B cell (primary cell): ENCODE results near the gene GPM6B. TPM values are rescaled to one million over a fixed set of nuclear protein-coding genes. Genes with fewer than 3 reads are reported as not detected.

ENCODE experiments used
- ATAC-seq: fragments of 200-7000 bp; cut with Tn5 transposase; one replicate; pipeline ENCODE4 v1.10.0; 2021; ENCODE audit warnings: low read depth, mild to moderate bottlenecking, moderate number of reproducible peaks, moderate library complexity
- CTCF ChIA-PET: fragments of 350-600 bp; sonication (Branson Sonifier 250); formaldehyde crosslinking; loops from one replicate; lab custom pipeline; 2021; ENCODE audit warnings: antibody characterized with exemption, inconsistent platforms; lab: Charles Lee
- POLR2A ChIA-PET: fragments of 350-600 bp; sonication (Branson Sonifier 250); formaldehyde crosslinking; loops from one replicate; lab custom pipeline; 2021; ENCODE audit warnings: antibody characterized with exemption; lab: Charles Lee
- DNase-seq: peaks from one replicate; pipeline ENCODE4 v3.0.0; 2013
- H2AFZ ChIP-seq: 2 replicates; pipeline ENCODE4 v1.6.1; 2012; ENCODE audit warnings: mild to moderate bottlenecking, low read depth, low read length; ENCODE audit not compliant: insufficient read depth, poor library complexity, severe bottlenecking
- H3K27ac ChIP-seq, 2 donors: 1 replicate in 1 of 2; 2 replicates in 1 of 2; pipeline ENCODE4 v1.5.1; 2012 to 2013; ENCODE audit warnings: low read length in 2 of 2, mild to moderate bottlenecking in 2 of 2, moderate library complexity in 1 of 2
- H3K27me3 ChIP-seq, 4 experiments: fragments of 200-600 bp in 1 of 4; sonication (generic) in 1 of 4; replicated peaks in 1 of 4; 1 replicate in 2 of 4; 2 replicates in 2 of 4; pipeline versions ENCODE4 v1.6.1 to v1.7.0; 2013 to 2016; ENCODE audit warnings: low read length in 3 of 4, mild to moderate bottlenecking in 2 of 4, mixed read lengths in 1 of 4, moderate library complexity in 1 of 4; ENCODE audit not compliant: insufficient read depth in 4 of 4, control insufficient read depth in 3 of 4; ENCODE audit errors: control extremely low read depth in 1 of 4
- H3K36me3 ChIP-seq, 2 experiments: replicated peaks in 1 of 2; 1 replicate in 1 of 2; 2 replicates in 1 of 2; pipeline versions ENCODE4 v1.6.1 to v1.7.1; 2013; ENCODE audit warnings: low read length in 1 of 2; ENCODE audit not compliant: insufficient read depth in 2 of 2, control insufficient read depth in 1 of 2; ENCODE audit errors: control extremely low read depth in 1 of 2, extremely low read depth in 1 of 2
- H3K4me1 ChIP-seq, 2 donors: fragments of 200-600 bp in 1 of 2; sonication (generic) in 1 of 2; 1 replicate in 1 of 2; 2 replicates in 1 of 2; pipeline versions ENCODE4 v1.5.1 to v1.6.1; 2013 to 2017; ENCODE audit warnings: low read length in 2 of 2; ENCODE audit not compliant: control insufficient read depth in 2 of 2, insufficient read depth in 2 of 2
- H3K4me2 ChIP-seq: replicated peaks from 2 replicates; pipeline ENCODE3; 2012; ENCODE audit warnings: mild to moderate bottlenecking, low read depth, low read length; ENCODE audit not compliant: poor library complexity, severe bottlenecking
- H3K4me3 ChIP-seq, 5 experiments: fragments of 200-600 bp in 1 of 5; sonication (generic) in 1 of 5; 1 replicate in 3 of 5; 2 replicates in 2 of 5; pipeline versions ENCODE4 v1.5.1 to v1.7.0; 2011 to 2016; ENCODE audit warnings: low read length in 4 of 5, mild to moderate bottlenecking in 4 of 5, low read depth in 2 of 5, control low read depth in 1 of 5, moderate library complexity in 1 of 5; ENCODE audit not compliant: insufficient read depth in 1 of 5; ENCODE audit errors: control extremely low read depth in 1 of 5, extremely low read depth in 1 of 5
- H3K79me2 ChIP-seq: fragments of 200-600 bp; sonication (generic); one replicate; pipeline ENCODE4 v1.6.0; 2016; ENCODE audit warnings: low read length; ENCODE audit not compliant: control insufficient read depth, insufficient read depth
- H3K9ac ChIP-seq: fragments of 200-600 bp; sonication (generic); 2 replicates; pipeline ENCODE4 v1.6.1; 2017; ENCODE audit warnings: mild to moderate bottlenecking, low read length, moderate library complexity
- H3K9me3 ChIP-seq, 3 donors: one replicate each; pipeline versions ENCODE4 v1.6.1 to v1.7.1; 2013; ENCODE audit warnings: low read length in 2 of 3; ENCODE audit not compliant: control insufficient read depth in 2 of 3, insufficient read depth in 1 of 3; ENCODE audit errors: control extremely low read depth in 1 of 3
- H4K20me1 ChIP-seq: 2 replicates; pipeline ENCODE4 v1.6.0; 2012; ENCODE audit warnings: mild to moderate bottlenecking, low read length; ENCODE audit not compliant: insufficient read depth, control insufficient read depth, poor library complexity, severe bottlenecking
- H3K27ac Mint-ChIP-seq: one replicate; pipeline ENCODE4 v1.8.0; 2021; ENCODE audit warnings: mixed read lengths
- H3K27me3 Mint-ChIP-seq: one replicate; pipeline ENCODE4 v1.8.0; 2021; ENCODE audit warnings: mixed read lengths
- H3K4me1 Mint-ChIP-seq: one replicate; pipeline ENCODE4 v1.8.0; 2021; ENCODE audit warnings: mixed read lengths
- H3K4me3 Mint-ChIP-seq: one replicate; pipeline ENCODE4 v1.8.0; 2021; ENCODE audit warnings: mixed read lengths
- H3K9me3 Mint-ChIP-seq: one replicate; pipeline ENCODE4 v1.8.0; 2022; ENCODE audit warnings: mixed read lengths; ENCODE audit not compliant: insufficient read depth
- EZH2 ChIP-seq: IDR thresholded peaks from 2 replicates; pipeline ENCODE4 v1.6.1; 2012; ENCODE audit warnings: borderline replicate concordance, low read depth, mild to moderate bottlenecking, moderate library complexity, low read length; ENCODE audit not compliant: insufficient read depth, poor library complexity, severe bottlenecking
- WGBS: methylation state at CpG from one replicate; pipeline ENCODE4 v1.1.5; 2013; ENCODE audit warnings: missing lambda C conversion rate; ENCODE audit not compliant: insufficient coverage; 5-methylcytosine and 5-hydroxymethylcytosine counted together
- intact Hi-C: fragments of 100-400 bp; cut with micrococcal nuclease; formaldehyde crosslinking; loops from one replicate; pipeline ENCODE4 v1.10.0; 2022
- polyA plus RNA-seq: library from polyadenylated mRNA; depleted of rRNA; stranded (reverse); fragments of >200 nt; gene quantifications from 2 replicates; pipeline ENCODE4 v1.2.3, GENCODE V29; 2012
- total RNA-seq, 2 donors: library from RNA; stranded (reverse); fragments of 120-200 nt in 1 of 2; gene quantifications; 1 replicate in 1 of 2; 2 replicates in 1 of 2; pipeline versions ENCODE4 v1.2.3 to v1.2.4, GENCODE V29; 2013 to 2022
- TF ChIP-seq, protein P1 (sequence below): fragments of 200-600 bp; IDR thresholded peaks from one replicate; pipeline ENCODE4 v1.8.0; 2022; ENCODE audit warnings: antibody characterized with exemption, mild to moderate bottlenecking

Gene GPM6B
- total and polyA plus RNA-seq, 2 donors (not counting 1 experiment from before 2014, with no cell fraction given) = not detected

DNA sequence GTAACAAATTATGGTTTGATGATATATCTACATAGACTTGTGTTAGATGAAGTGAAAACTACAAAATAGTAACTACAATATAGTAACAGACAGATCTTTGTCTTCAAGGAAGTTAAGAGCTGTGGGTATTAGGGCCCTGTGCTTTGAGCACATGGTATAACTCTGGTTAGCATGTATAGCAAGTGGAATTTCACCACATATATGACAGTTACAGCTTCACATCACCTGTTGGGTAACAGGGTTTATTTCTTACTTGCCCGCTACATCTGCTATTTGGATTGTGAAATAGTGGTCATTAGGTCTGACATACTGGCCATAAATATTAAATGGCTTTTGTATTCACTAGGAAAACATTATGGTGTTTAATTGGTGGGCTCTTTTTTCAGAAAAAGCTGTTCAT lies 62.1 kb downstream of the GPM6B start:
- Histone ChIP-seq H3K27me3 (no peaks in the 10 kb centered on the region), H3K4me3 (no peak overlapping the region), H3K4me1 (peaks cover 62 to 65% of the 10 kb centered on the region in 2 donors), H3K27ac (peak overlapping the region; percentile 36 to 64), H2AFZ (no peak overlapping the region), H3K4me2 (peak overlapping the region; percentile 47), H3K36me3 (peaks cover 0 to 39% of the 10 kb centered on the region in 2 experiments), H3K9me3 (no peaks in the 10 kb centered on the region), H3K79me2 (peaks cover 14% of the 10 kb centered on the region), H4K20me1 (no peaks in the 10 kb centered on the region), H3K9ac (no peak overlapping the region)
- Mint-ChIP-seq H3K4me3 (no peak overlapping the region), H3K4me1 (peaks cover 57% of the 10 kb centered on the region), H3K27me3 (no peaks in the 10 kb centered on the region), H3K9me3 (no peaks in the 10 kb centered on the region), H3K27ac (no peak overlapping the region)
- no peak for TF ChIP-seq EZH2
- TF ChIP-seq, protein P1, sequence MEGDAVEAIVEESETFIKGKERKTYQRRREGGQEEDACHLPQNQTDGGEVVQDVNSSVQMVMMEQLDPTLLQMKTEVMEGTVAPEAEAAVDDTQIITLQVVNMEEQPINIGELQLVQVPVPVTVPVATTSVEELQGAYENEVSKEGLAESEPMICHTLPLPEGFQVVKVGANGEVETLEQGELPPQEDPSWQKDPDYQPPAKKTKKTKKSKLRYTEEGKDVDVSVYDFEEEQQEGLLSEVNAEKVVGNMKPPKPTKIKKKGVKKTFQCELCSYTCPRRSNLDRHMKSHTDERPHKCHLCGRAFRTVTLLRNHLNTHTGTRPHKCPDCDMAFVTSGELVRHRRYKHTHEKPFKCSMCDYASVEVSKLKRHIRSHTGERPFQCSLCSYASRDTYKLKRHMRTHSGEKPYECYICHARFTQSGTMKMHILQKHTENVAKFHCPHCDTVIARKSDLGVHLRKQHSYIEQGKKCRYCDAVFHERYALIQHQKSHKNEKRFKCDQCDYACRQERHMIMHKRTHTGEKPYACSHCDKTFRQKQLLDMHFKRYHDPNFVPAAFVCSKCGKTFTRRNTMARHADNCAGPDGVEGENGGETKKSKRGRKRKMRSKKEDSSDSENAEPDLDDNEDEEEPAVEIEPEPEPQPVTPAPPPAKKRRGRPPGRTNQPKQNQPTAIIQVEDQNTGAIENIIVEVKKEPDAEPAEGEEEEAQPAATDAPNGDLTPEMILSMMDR = no peak
- ATAC-seq (no peak), DNase-seq (no peak)
- WGBS = no CpG with 5 or more reads among the region's 1 CpG
- ChIA-PET POLR2A (no interaction called here), CTCF (interaction anchor here (0.6 to 1.7 kb wide), 4 partner anchors 10 to 262 kb away, joined by 3 to 4 read pairs (median 4); partner anchors contain the start of genes OFD1 and TRAPPC2)
- intact Hi-C loops = loop anchor here (5.0 kb wide), 1 partner anchor 247 kb away; no protein-coding TSS in a partner anchor

DNA sequence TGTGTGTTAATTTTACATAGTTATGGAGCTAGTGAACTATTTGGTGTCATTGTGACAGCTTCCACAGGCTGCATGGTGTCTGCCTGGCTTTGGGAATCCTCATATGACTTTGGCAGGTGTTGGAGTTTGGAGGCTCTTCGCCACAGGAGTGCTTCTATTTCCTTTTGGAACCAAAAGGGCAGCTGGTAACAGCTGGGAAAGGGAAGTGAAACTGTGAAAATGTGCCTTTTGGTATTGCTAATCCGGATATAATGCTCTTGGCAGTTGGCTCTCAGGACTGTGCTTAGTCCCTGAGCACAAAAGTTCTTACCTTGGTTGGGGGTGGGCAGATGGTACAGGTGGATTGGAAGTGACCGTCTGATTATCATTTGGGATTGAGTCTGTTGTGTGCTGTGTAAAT lies 64.2 kb downstream of the GPM6B start:
- H3K4me3 Mint-ChIP-seq = peak overlapping the region; percentile 38
- ChIA-PET POLR2A (interaction anchor here (0.7 kb wide), 1 partner anchor 9 kb away, joined by 5 read pairs; no protein-coding TSS in a partner anchor), CTCF (interaction anchor here (0.6 to 2.6 kb wide), 5 partner anchors 10 to 279 kb away, joined by 3 to 15 read pairs (median 5); no protein-coding TSS in a partner anchor)
- peaks cover 0 to 42% of the 10 kb centered on the region in 2 experiments for H3K36me3 ChIP-seq
- WGBS = 0% methylated on average over 1 of the region's 3 CpGs
- peaks cover 44% of the 10 kb centered on the region in 2 donors for H3K4me1 ChIP-seq
- no peak overlapping the region for H2AFZ ChIP-seq
- H3K9ac ChIP-seq = no peak overlapping the region
- H3K4me3 ChIP-seq = no peak overlapping the region
- ATAC-seq (peak; percentile 41), DNase-seq (peak; percentile 66)
- no peaks in the 10 kb centered on the region for H3K9me3 ChIP-seq
- H3K4me2 ChIP-seq = peak overlapping the region; percentile 42
- H3K9me3 Mint-ChIP-seq = no peaks in the 10 kb centered on the region
- H3K27ac ChIP-seq = peak overlapping the region; percentile 33 to 49
- H3K4me1 Mint-ChIP-seq = peaks cover 45% of the 10 kb centered on the region
- no peaks in the 10 kb centered on the region for H3K27me3 Mint-ChIP-seq
- H3K79me2 ChIP-seq = peaks cover 14% of the 10 kb centered on the region
- intact Hi-C loops = no loop called here
- no peaks in the 10 kb centered on the region for H3K27me3 ChIP-seq
- no peaks in the 10 kb centered on the region for H4K20me1 ChIP-seq
- H3K27ac Mint-ChIP-seq = peak overlapping the region; percentile 73
- TF ChIP-seq, protein P1 = no peak
- TF ChIP-seq EZH2 = no peak
